ENCODE results near the gene IL20RA.

DNA sequence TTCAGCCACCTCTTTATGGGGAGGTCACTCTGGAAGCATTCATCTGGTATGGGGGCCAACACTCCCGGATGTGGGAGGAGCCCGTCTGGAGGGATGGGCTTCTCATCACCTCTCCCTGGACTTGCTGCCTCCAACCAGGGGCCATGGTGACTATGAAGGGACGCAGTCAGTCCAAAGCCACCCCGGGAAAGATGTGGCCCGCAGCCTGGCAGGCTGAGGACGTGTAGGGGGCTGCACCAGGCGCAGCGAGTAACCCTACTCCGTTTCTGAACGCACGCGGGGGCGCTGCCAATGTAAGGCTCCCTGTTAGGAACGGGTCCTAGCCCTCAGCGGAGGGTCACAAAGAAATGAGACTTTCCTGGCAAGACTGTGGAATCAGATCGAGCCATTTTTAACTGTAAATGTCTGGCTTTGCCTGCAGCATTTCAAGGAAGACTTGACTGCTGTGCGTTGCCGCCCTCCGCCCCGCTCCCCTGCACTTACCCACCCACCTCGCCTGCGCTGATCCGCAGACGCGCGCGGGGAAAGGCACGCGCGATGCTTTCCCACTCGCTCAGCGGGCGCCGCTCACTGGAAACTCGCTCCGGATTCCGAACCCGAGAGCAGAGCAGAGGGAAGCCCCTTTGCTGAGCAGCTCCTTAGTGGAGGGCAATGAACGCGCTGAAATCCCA lies 55.1 kb downstream of the IL20RA start:
- TF ChIP-seq ELF1 (IDR thresholded peaks at IDR 0.05) (no peak), TAF1 (IDR thresholded peaks at IDR 0.05; ENCODE audit: borderline replicate concordance, low read depth, low read length) (no peak), RAD21 (IDR thresholded peaks at IDR 0.05; ENCODE audit: low read length) (no peak), CTCF (IDR thresholded peaks at IDR 0.05) (no peak), MEF2A (IDR thresholded peaks at IDR 0.05; ENCODE audit: borderline replicate concordance, low read depth) (no peak), REST (IDR thresholded peaks at IDR 0.05; ENCODE audit: low read depth, low read length) (no peak), GABPA (IDR thresholded peaks at IDR 0.05; ENCODE audit: low read depth) (no peak), POLR2AphosphoS5 (IDR thresholded peaks at IDR 0.05; ENCODE audit: low read depth, low read length) (no peak)

All from SK-N-SH (cell line).